IPS-NIHi7 (cell line): ENCODE data around the gene PLA2G2C.

Source experiments
- DNase-seq: peaks from one replicate; pipeline ENCODE4 v3.0.0; 2012; ENCODE audit warnings: mixed read lengths; ENCODE audit errors: extremely low spot score

PLA2G2C gene

DNA sequence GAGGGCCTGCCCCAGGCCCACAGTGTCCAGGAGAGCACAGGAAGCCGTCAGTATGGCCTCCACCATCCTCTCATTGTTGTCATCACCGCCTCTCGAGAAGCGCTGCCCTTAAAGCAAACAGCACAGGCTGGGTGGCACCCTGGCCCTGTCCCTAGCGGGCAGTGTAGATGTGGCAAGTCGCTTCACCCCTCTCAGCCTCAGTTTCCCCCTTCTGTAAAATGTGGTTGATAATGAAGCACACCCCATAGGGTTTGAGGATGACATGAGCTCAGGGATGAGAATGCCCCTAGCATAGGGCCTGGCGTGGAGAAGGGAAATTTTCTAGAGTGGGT is 33.8 kb downstream of the PLA2G2C start:
- DNase-seq: no peak

DNA sequence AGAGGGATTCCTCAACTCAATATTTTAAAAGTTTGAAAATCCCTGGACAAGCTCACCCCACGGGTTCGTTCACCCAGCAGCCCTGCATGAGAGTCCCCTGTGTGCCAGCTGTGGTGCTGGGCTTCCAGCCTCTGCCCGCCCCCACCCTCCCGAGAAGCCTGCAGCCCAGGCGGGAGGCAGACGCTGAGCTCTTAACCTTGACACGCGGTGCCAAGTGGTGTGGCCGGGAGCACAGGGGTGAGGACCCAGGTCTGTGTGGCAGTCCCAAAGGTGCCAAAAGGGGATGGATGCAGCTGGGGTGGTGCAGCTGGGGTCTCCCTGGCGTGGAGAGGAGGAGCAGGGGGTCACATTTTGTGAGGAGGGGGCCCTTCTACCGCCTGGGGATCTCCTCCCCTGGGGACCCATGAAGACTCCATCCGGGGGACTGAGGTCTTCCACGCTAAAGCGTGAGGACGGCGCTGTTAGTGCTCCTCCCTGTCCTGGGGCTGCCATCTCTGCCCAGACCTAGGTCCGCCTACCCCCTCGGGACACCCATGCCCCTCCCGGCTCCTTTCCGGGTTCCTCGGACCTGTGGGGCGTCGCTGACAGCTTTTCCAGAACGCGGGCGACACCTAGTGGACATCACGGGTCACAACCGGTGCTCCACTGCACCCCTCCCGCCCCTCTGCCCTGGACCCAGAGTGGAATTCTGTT is 34.3 kb downstream of the PLA2G2C start:
- peak; percentile 96 for DNase-seq

DNA sequence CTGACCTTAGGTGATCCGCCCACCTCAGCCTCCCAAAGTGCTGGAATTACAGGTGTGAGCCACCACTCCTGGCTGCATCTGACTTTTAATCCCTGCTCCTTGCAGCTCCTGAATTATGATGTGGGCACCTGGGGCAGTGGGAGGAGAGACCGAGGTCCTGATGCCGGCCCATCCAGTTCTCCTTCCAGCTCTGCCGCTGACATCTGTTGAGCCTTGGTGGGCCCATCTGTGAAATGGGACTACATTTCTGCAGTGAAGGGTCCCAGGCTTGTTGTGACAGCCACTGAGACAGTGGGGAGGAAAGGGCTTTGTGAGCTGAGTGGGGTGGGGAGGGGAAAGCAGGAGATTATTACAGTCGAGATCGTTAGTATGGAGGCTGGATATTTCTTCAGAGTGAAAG is 35.3 kb downstream of the PLA2G2C start:
- no peak for DNase-seq

DNA sequence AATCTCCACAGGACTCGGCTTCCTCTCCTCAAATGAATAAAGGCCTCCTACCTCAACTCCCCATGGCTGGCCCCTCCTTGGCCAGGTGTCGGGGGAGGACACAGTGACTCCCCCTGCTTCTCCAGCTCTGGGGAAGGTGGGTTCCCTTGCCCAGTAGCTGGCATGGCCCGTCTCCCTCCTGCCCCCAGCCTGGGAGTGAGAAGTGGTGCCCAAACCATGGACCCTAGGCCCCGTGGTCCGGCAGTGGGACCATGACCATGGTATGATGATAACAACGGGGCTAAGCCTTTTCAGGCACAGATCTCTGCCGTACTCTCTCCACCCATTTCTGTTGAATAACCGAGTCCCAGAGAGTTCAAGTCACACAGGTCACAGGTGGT is 36.0 kb downstream of the PLA2G2C start:
- DNase-seq: no peak

GRCh38 chr1:20149601-20150325 is 36.6 kb downstream of the PLA2G2C start:
- no peak for DNase-seq

GRCh38 chr1:20148571-20149500 is 37.5 kb downstream of the PLA2G2C start:
- DNase-seq: no peak

- DNase-seq: no peak
Measured at GRCh38 chr1:20147846-20148570, 38.3 kb downstream of the PLA2G2C start.

DNA sequence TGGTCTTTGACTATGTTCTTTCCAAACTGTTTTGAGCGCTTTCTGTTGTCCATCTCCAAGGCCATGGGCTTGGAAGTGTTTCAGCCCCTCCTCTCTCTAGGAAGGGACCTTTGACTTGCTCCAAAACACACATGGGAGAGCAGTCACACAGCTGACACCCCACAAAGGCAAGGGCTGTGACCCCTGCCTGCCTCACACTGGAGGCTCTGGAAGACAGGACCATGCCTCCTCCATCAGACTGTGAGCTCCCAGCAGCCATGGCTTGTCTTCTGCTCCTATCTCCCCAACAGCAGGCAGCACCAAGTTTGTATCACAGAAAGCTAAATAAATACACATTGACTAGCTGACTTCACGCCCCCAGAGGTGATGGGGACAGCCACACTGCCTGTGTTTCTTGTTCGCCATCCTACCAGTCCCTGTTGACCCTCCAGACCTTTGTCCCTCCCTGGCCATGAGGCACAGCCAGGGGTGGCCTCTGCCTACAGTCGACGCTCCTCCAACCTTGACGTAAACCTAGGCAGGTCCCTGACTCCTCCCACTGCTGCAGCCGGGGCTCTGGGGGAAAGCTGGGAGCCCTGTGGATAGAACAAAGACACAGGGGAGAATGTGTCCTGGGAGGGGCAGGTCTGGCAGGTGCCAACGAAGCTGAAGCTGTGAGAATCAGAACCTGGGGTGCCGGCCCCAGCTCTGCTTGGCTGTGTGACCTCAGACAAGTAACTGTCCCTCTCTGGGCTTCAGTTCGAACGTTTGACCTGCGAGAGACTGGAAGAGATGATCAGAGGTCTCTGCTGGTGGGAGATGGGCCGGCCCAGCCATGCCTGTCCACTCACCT is 42.4 kb downstream of the PLA2G2C start:
- DNase-seq: no peak

DNA sequence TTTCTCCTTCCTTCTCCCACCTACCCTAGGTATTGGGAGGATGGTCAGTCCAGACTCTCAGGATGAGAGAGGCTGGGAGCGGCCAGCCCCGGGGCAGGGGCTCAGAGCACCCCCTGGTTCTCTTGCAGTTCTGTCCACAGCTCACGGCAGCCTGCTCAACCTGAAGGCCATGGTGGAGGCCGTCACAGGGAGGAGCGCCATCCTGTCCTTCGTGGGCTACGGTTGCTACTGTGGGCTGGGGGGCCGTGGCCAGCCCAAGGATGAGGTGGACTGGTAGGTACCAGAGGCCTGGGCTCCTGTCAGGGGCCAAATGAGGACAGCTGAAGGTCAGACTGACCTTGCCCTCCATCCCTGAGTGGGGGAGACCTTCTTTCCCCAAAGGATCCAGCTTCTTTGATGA is 43.0 kb downstream of the PLA2G2C start:
- no peak for DNase-seq

DNA sequence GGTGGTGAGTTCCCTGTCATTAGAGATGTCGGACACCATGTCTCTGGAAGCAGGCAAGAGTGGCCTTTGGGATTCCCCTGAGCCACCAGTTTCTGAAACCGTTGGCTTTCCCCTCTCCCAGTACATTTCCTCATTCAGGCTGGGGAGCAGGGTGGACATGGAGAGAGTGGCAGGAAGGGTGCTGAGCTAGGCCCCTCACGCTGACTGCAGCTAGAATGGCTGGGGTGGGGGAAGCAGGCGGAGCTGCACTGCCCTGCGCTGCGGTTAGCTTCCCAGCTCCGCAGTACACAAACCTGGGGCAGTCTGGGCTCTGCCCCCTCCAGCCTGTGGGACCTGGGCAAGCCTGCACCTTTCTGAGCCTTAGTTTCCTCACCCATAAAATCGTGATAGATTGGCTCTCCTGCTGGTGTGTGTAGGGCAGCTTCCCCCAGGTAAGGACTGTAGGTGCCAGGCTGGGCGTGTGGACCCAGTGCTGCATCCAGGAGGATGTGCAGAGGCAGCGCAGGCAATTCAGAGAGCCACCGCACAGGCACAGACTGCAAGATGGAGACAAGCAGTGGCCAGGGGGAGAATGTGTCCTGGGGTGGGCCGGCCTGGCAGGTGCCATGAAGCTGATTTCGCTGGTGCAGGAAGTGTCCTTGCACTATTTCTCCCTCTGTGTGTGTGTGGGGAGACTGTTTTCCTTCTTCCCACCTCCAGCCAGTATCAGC is 44.2 kb downstream of the PLA2G2C start:
- DNase-seq: no peak

DNA sequence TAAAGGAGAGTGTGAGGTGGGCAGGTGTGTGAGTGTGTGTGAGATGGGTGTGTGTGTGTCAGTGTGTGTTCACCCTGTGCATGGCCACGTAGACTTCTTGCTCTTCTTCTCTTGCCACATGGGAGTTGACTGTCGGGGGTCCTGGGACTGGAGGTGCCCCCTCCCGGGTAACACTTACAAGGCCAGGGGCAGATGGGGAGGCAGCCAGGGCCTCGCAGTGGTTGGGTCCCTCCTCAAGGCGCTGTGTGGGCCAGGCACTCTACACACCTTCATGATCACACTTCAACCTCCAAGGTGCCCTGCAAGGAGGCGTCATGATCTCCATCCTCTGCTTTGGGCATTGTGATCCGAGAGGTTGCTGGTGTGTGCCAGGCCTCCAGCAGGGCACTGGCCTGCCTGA is 44.9 kb downstream of the PLA2G2C start:
- DNase-seq: no peak

- no peak for DNase-seq
Measured at GRCh38 chr1:20141001-20141400, 45.3 kb downstream of the PLA2G2C start.

GRCh38 chr1:20139776-20140612 is 46.3 kb downstream of the PLA2G2C start:
- DNase-seq: no peak

DNA sequence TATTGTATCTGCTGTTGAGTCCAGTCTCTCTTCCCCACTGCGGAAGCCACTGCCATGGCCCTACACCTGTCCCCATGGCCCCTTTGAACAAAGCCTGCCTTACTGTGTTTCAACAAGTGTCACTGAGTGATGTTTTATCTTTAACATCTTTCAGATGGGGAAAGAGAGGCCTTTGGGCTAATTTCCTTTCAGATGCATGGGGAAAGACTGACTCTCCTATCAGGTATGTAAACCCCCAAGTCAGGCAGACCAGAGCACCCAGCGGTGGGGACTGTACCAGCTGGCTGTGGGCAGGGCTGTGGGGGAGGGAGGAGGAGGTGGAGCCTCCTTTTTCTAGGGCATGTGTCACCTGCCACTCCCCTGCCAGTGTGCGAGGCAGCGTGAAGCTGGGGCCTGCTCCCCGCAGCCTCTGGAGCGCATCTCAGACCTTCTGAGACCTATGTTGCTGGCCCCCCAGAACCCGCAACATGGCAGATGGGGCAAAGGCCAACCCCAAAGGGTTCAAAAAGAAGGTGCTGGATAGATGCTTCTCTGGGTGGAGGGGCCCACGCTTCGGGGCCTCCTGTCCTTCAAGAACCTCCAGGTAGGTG is 47.3 kb downstream of the PLA2G2C start, which contains the start of gene PLA2G2F:
PLA2G2F (plus strand) TSS at position 363 of the 590 bp plus-strand sequence; CDS start at position 468, 105 bp downstream.
- peak; percentile 9 for DNase-seq

DNA sequence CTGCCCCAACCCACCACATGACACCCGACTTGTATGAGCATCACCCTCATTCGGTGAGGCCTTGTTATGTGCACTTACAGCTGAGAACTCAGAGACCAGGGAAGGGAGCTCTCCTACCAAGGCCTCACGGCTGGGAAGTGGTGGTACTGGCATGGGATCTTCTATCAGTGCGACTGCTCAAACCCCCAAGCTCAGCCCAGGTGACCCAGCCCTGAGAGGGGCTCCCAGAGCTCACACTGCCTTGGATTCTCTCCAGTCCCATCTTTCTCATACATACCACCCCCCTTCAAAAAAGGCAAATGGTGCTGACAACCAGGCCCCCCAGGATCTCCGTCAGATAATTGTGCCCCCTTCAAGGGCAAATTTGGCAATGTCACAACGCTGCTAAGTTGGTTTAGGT is 48.0 kb downstream of the PLA2G2C start:
- peak; percentile 7 for DNase-seq

DNA sequence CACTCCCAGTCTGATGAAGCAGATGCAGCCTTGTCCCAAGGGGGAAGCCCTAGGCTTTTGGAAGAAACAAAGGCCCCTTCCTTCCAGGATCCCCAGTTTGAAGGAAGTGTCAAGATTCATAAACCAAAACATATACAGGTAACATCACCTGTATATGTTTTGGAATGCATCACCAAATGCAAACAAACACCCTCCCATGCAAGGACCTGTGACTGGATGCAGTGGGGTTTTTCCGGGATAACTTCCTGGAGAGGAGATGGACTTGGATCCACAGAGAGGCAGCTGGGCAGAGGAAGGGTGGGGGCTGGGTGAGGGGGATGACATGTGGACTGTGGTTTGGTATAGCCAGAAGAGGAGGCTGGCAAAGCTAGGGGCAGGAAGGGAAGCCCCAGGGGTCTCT is 48.7 kb downstream of the PLA2G2C start:
- DNase-seq: peak; percentile 7

DNA sequence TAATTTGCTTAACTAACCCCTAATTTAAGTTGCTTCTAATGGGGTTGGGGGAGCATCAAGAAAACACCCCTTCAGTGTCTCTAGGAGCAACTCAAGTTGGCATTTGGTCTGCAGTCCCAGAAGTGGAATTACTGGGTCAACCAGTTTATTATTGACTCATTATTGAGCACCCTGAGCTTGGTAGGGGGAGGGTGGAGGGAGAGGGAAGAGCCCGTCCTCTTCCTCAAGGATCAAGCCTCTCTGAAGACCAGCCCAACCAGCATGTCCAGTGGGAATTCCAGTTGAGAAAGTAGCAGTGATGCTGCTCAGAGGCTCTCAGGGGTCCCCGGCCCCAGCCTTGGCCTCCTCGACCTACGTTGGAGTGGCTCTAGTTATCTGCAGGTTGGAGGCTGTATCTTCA is 49.3 kb downstream of the PLA2G2C start:
- peak; percentile 7 for DNase-seq

GRCh38 chr1:20136249-20136648 is 50.1 kb downstream of the PLA2G2C start:
- DNase-seq: no peak

GRCh38 chr1:20134995-20135394 is 51.3 kb downstream of the PLA2G2C start:
- no peak for DNase-seq
